DND-41 (cell line): ENCODE results near the gene BRD1.

Experiments used
- ATAC-seq: fragments of 200-7000 bp; cut with Tn5 transposase; 3 replicates; pipeline ENCODE4 v1.9.1; 2021; ENCODE audit warnings: low read depth; ENCODE audit not compliant: insufficient read depth
- DNase-seq: peaks from one replicate; pipeline ENCODE4 v3.0.0-alpha.2; 2020
- H2AFZ ChIP-seq: 2 replicates; pipeline ENCODE4 v1.6.0; 2012; ENCODE audit warnings: low read depth, low read length
- H3K27ac ChIP-seq: 2 replicates; pipeline ENCODE4 v1.5.1; 2012; ENCODE audit warnings: low read length, inconsistent platforms
- H3K27me3 ChIP-seq: fragments of 200-600 bp; sonication (generic); 2 replicates; pipeline ENCODE4 v1.6.0; 2012; ENCODE audit warnings: low read length, mild to moderate bottlenecking, inconsistent platforms; ENCODE audit not compliant: insufficient read depth, poor library complexity
- H3K36me3 ChIP-seq: 2 replicates; pipeline ENCODE4 v1.5.1; 2012; ENCODE audit warnings: low read length, inconsistent platforms; ENCODE audit not compliant: insufficient read depth
- H3K4me1 ChIP-seq: 2 replicates; pipeline ENCODE4 v1.5.1; 2012; ENCODE audit warnings: mild to moderate bottlenecking, low read length; ENCODE audit not compliant: insufficient read depth
- H3K4me2 ChIP-seq: 2 replicates; pipeline ENCODE4 v1.6.0; 2012; ENCODE audit warnings: mild to moderate bottlenecking, moderate library complexity, low read length, inconsistent platforms; ENCODE audit not compliant: insufficient read depth
- H3K4me3 ChIP-seq, 2 experiments: fragments of 200-600 bp in 1 of 2; shearing (Covaris generic) in 1 of 2; 2 replicates each; pipeline ENCODE4 v1.5.1; 2012 to 2016; ENCODE audit warnings: inconsistent platforms in 2 of 2, low read length in 2 of 2, mild to moderate bottlenecking in 2 of 2, low read depth in 1 of 2, moderate library complexity in 1 of 2
- H3K79me2 ChIP-seq: 2 replicates; pipeline ENCODE4 v1.6.0; 2012; ENCODE audit warnings: low read length, inconsistent platforms; ENCODE audit not compliant: insufficient read depth
- H3K9ac ChIP-seq: 2 replicates; pipeline ENCODE4 v1.6.0; 2012; ENCODE audit warnings: low read depth, mild to moderate bottlenecking, inconsistent platforms, low read length, moderate library complexity
- H3K9me3 ChIP-seq: 2 replicates; pipeline ENCODE4 v1.5.1; 2012; ENCODE audit warnings: low read length, moderate library complexity, mild to moderate bottlenecking, inconsistent platforms; ENCODE audit not compliant: insufficient read depth, severe bottlenecking
- H4K20me1 ChIP-seq: 2 replicates; pipeline ENCODE4 v1.6.0; 2012; ENCODE audit warnings: low read length; ENCODE audit not compliant: insufficient read depth
- CTCF ChIP-seq: IDR thresholded peaks from 2 replicates; pipeline ENCODE4 v1.5.1; 2012; ENCODE audit warnings: borderline replicate concordance, low read length, moderate library complexity, mild to moderate bottlenecking; ENCODE audit not compliant: poor library complexity, severe bottlenecking; ENCODE audit errors: extremely low read depth
- EZH2 ChIP-seq: IDR thresholded peaks from 3 replicates; pipeline ENCODE4 v1.6.1; 2012; ENCODE audit warnings: borderline replicate concordance, low read depth, mild to moderate bottlenecking, moderate library complexity, low read length, inconsistent platforms; ENCODE audit not compliant: severe bottlenecking

The BRD1 gene

GRCh38 chr22:49828599-49828965 lies 909 bp upstream of the BRD1 start:
- Histone ChIP-seq H2AFZ (no peak overlapping the region), H4K20me1 (peaks cover 32% of the 10 kb centered on the region), H3K4me1 (peaks cover 35% of the 10 kb centered on the region), H3K27me3 (peaks cover 4% of the 10 kb centered on the region), H3K9me3 (no peaks in the 10 kb centered on the region), H3K27ac (peak overlapping the region; percentile 80; the same call in 1 of the 2 replicates), H3K36me3 (peaks cover 21% of the 10 kb centered on the region), H3K4me3 (peak overlapping the region in 1 of 2 experiments; percentile 82; a peak in 1 of 4 replicates), H3K4me2 (peak overlapping the region; percentile 80), H3K79me2 (peaks cover 40% of the 10 kb centered on the region), H3K9ac (peak overlapping the region; percentile 88; the same call in 1 of the 2 replicates)
- TF ChIP-seq CTCF (no peak), EZH2 (no peak)
- DNase-seq (no peak), ATAC-seq (no peak)

GRCh38 chr22:49827271-49827852 lies 311 bp downstream of the BRD1 start:
- Histone ChIP-seq H3K27me3 (no peaks in the 10 kb centered on the region), H4K20me1 (peaks cover 44% of the 10 kb centered on the region), H3K36me3 (peaks cover 33% of the 10 kb centered on the region), H3K27ac (peak overlapping the region; percentile 75), H3K9me3 (no peaks in the 10 kb centered on the region), H3K4me3 (peak overlapping the region; percentile 82 to 98; a peak in 3 of 4 replicates), H3K79me2 (peaks cover 52% of the 10 kb centered on the region), H3K9ac (peak overlapping the region; percentile 93), H2AFZ (peak overlapping the region; percentile 88), H3K4me1 (peaks cover 45% of the 10 kb centered on the region), H3K4me2 (peak overlapping the region; percentile 97; the same call in 1 of the 2 replicates)
- TF ChIP-seq EZH2 (no peak), CTCF (no peak)
- ATAC-seq = peak; percentile 33
- peak; percentile 21 for DNase-seq

- H3K9me3 ChIP-seq = no peaks in the 10 kb centered on the region
- H4K20me1 ChIP-seq = peaks cover 50% of the 10 kb centered on the region
- DNase-seq (peak; percentile 47), ATAC-seq (peak; percentile 44)
- peak overlapping the region; percentile 97 for H3K4me2 ChIP-seq
- H3K79me2 ChIP-seq = peaks cover 58% of the 10 kb centered on the region
- H2AFZ ChIP-seq = peak overlapping the region; percentile 39; the same call in 1 of the 2 replicates
- peaks cover 39% of the 10 kb centered on the region for H3K36me3 ChIP-seq
- peak overlapping the region; percentile 93 for H3K9ac ChIP-seq
- H3K27ac ChIP-seq = peak overlapping the region; percentile 75
- H3K27me3 ChIP-seq = no peaks in the 10 kb centered on the region
- peaks cover 50% of the 10 kb centered on the region for H3K4me1 ChIP-seq
- TF ChIP-seq CTCF = no peak
- TF ChIP-seq EZH2 = no peak
- H3K4me3 ChIP-seq = peak overlapping the region; percentile 82 to 98
Observed at GRCh38 chr22:49826603-49827270, 936 bp downstream of the BRD1 start.
